ENCODE data around the gene IL16.

DNA sequence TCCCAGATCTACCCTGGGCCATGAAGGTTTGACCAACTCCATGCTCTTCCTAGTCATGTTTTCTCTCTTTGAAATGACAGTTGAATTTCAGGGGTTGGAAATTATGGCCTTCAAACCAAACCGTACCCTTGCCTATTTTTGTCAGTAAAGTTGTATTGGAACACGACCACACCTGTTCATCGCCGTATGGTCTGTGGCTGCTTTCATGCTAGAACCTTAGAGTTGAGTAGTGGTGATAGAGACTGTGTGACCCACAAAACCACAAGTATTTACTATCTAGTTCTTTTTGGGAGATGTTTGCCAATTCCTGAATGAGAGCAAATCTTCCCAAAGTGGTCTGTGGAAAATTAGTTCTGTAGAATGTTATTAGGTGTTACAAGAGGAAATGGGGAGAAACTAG, 151.2 kb downstream of the IL16 start:
- no peak for TF ChIP-seq POLR2A (IDR thresholded peaks at IDR 0.05)
- TF ChIP-seq, protein P1, sequence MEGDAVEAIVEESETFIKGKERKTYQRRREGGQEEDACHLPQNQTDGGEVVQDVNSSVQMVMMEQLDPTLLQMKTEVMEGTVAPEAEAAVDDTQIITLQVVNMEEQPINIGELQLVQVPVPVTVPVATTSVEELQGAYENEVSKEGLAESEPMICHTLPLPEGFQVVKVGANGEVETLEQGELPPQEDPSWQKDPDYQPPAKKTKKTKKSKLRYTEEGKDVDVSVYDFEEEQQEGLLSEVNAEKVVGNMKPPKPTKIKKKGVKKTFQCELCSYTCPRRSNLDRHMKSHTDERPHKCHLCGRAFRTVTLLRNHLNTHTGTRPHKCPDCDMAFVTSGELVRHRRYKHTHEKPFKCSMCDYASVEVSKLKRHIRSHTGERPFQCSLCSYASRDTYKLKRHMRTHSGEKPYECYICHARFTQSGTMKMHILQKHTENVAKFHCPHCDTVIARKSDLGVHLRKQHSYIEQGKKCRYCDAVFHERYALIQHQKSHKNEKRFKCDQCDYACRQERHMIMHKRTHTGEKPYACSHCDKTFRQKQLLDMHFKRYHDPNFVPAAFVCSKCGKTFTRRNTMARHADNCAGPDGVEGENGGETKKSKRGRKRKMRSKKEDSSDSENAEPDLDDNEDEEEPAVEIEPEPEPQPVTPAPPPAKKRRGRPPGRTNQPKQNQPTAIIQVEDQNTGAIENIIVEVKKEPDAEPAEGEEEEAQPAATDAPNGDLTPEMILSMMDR (IDR thresholded peaks at IDR 0.05), result no peak
